GM18907 (cell line): ENCODE data around the gene GOLGA8M.
"Not testable (repeated sequence)": the region's sequence is repeated elsewhere in the genome, so short reads cannot be mapped to it uniquely, and the experiment has no call there.

Experiments
- ATAC-seq: cut with Tn5 transposase; IDR thresholded peaks from one replicate; pipeline ENCODE4 v1.9.1; 2021; ENCODE audit warnings: mild to moderate bottlenecking, moderate library complexity; ENCODE audit not compliant: unreplicated experiment

GOLGA8M gene, protein sequence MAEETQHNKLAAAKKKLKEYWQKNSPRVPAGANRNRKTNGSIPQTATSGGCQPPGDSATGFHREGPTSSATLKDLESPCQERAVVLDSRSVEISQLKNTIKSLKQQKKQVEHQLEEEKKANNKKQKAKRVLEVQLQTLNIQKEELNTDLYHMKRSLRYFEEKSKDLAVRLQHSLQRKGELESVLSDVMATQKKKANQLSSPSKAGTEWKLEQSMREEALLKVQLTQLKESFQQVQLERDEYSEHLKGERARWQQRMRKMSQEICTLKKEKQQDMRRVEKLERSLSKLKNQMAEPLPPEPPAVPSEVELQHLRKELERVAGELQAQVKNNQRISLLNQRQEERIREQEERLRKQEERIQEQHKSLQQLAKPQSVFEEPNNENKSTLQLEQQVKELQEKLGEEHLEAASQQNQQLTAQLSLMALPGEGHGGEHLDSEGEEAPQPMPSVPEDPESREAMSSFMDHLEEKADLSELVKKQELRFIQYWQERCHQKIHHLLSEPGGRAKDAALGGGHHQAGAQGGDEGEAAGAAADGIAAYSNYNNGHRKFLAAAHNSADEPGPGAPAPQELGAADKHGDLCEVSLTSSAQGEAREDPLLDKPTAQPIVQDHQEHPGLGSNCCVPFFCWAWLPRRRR

GRCh38 chr15:28712270-28712669 lies at the start of gene GOLGA8M:
GOLGA8M (minus strand) TSS chr15:28712421; CDS start chr15:28712323, 98 bp downstream.
- not testable (repeated sequence) for ATAC-seq

- ATAC-seq = not testable (repeated sequence)
Measured at GRCh38 chr15:28742890-28743289, 30.7 kb upstream of the GOLGA8M start.

GRCh38 chr15:28738590-28739292 lies 26.5 kb upstream of the GOLGA8M start:
- ATAC-seq = peak; percentile 74

DNA sequence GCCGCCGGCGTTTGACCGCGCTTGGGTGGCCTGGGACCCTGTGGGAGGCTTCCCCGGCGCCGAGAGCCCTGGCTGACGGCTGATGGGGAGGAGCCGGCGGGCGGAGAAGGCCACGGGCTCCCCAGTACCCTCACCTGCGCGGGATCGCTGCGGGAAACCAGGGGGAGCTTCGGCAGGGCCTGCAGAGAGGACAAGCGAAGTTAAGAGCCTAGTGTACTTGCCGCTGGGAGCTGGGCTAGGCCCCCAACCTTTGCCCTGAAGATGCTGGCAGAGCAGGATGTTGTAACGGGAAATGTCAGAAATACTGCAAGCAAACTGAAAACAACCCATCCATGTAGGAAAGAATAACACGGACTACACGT lies 26.0 kb upstream of the GOLGA8M start:
- peak; percentile 35 for ATAC-seq

- ATAC-seq = peak; percentile 56
Measured at GRCh38 chr15:28737521-28738199, 25.4 kb upstream of the GOLGA8M start.

DNA sequence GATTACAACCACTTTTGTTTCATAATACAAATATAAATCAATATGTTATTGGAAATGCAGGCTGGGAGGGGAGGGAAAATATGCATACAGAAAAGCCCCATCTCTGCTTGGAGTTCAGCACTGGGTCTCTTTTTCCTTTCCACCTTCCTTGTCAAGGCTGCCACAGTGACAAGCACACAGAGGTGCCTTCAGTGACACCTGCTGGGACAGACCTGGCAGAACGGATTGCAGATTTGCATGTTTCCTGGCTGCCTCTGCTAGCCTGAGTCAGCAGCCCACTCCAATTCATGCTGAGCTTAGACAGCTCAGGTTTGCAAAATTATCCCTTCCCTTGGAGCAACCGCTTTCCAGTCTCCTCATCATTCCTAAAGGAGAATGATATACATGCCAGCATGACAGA lies 15.8 kb upstream of the GOLGA8M start:
- not testable (repeated sequence) for ATAC-seq

GRCh38 chr15:28727026-28727425 lies 14.8 kb upstream of the GOLGA8M start:
- ATAC-seq = not testable (repeated sequence)

- ATAC-seq = no peak
Measured at GRCh38 chr15:28726102-28726501, 13.9 kb upstream of the GOLGA8M start.

- no peak for ATAC-seq
Measured at GRCh38 chr15:28725556-28725955, 13.3 kb upstream of the GOLGA8M start.

- not testable (repeated sequence) for ATAC-seq
Measured at GRCh38 chr15:28723986-28724385, 11.8 kb upstream of the GOLGA8M start.

DNA sequence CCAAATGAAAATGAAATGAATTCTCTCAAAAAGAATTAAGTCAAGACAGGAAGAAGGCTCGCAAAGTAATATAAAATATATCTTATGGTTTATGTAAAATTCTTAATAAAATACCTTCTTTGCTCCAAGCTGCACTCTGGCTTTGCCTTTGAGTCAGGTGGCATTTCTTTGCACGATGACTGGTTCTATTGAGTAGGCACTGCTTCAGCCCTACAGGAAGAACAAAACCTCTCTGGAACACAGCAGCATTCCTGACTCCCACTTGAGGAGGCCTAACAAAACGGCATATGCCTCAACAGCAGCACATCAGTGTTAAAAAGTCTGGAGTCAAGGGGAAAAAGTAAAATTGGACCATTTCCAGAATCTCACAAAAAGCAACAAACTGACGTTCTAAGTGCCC lies 7.4 kb upstream of the GOLGA8M start:
- ATAC-seq = not testable (repeated sequence)

DNA sequence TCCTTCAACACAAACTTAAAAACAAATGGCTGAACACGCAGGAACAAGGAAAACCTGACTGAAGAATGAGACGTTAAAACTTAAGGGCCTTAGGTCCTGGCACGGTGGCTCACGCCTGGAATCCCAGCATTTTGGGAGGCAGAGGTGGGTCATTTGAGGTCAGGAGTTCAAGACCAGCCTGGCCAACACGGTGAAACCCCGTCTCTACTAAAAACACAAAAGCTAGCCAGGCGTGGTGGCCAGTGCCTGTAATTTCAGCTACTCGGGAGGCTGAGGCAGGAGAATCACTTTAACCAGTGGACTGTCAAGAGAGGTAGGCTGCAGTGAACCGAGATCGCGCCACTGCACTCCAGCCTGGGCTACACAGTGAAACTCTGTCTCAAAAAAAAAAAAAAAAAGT lies 6.4 kb upstream of the GOLGA8M start:
- ATAC-seq = not testable (repeated sequence)

GRCh38 chr15:28714176-28714575 lies 2.0 kb upstream of the GOLGA8M start:
- not testable (repeated sequence) for ATAC-seq

GRCh38 chr15:28703927-28704326 lies 8.3 kb downstream of the GOLGA8M start:
- ATAC-seq = not testable (repeated sequence)

GRCh38 chr15:28702427-28702826 lies 9.8 kb downstream of the GOLGA8M start:
- ATAC-seq = not testable (repeated sequence)

DNA sequence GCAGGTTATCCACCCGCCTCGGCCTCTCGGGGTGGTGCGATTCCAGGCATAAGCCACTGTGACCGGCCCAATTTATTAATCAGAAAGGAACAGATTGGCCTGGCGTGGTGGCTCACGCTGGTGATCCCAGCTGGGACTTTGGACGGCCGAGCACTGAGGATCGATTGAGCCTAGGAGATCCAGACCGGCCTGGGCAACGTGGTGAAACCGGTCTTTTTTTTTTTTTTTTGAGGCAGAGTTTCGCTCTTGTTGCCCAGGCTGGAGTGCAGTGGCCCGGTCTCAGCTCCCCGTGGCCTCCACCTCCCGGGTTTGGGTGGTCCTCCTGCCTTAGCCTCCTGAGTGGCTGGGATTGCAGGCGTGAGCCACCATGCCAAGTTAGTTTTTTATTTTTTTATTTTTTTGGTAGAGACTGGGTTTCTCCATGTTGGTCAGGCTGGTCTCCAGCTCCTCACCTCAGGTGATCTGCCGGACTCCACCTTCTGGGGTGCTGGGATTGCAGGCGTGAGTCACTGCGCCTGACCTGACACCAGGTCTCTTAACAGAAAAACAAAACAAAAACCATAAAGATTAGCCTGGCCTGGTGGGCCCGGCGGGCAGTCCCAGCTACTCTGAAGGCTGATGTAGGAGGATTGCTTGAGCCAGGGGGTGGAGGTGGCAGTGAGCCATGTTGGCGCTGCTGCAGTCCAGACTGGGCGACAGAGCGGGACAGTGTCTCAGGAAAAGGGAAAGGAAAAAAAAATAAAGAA lies 18.0 kb downstream of the GOLGA8M start:
- ATAC-seq = not testable (repeated sequence)

GRCh38 chr15:28693021-28693420 lies 19.2 kb downstream of the GOLGA8M start:
- not testable (repeated sequence) for ATAC-seq

DNA sequence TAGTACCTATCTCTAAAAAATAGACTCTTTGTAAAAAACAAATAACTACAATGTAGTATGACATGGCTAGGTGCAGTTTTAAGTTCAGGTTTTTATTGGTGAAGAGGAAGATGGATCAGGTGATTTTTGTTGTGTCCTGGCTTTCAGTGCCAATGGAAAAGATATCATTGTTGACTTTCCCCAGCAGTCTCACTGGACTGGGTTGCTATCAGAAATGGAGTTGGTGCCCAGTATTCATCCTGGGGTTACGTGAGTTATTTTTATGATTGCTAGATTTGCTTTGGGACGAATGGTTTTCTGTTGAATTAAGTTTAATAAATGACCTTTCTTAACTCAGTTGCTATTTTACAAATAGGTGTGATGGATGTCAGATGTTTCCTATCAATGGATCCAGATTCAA lies 38.7 kb downstream of the GOLGA8M start:
- ATAC-seq = not testable (repeated sequence)

DNA sequence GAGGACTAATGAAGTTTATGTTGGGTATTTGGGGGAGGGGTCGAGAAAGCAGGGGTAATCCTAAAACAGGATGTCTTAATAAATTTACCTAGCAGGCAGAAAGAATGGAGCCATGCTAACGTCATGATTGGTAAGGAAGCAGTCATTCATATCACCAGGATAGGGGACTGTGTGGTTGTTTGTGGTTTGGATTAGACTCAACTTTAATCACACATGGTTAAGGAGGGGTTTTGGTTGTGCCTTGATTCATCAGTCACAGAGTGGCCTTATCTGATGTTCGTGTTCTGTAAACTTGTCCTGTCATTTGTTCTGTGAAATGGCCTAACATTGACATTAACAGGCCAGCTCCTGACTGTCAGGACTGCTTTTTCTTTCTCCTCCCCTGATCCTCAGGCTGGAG lies 40.1 kb downstream of the GOLGA8M start:
- not testable (repeated sequence) for ATAC-seq

GRCh38 chr15:28666402-28666801 lies 45.8 kb downstream of the GOLGA8M start:
- ATAC-seq = not testable (repeated sequence)
